ENCODE data around the gene CELF4. TPM values are rescaled to one million over a fixed set of nuclear protein-coding genes. Genes with fewer than 3 reads are reported as not detected.

Gene CELF4
- total RNA-seq, 6 donors from 2014 or later, result 0.15 to 1.4 (median 0.81) TPM; not detected in 1

DNA sequence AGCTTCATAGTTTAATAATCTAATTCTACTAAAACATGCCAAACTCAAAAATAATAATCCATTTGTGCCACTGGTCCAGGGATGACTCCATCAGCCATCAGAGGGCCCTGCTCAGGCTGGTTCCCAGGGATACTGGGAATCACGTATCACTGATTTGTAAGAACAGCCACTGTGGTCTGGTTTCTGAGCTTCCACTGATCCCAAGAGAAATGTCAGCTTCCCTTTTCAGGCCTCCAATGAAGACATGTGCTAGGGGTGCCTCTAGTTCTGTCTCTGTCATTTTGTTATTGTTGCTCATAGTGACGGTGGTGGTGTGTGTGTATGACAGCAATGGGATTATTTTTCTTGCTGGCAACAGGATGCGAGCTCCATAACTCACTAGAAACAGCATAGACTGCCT lies 83.2 kb downstream of the CELF4 start:
- H3K9me3 ChIP-seq, result no peaks in the 10 kb centered on the region
- H3K27me3 ChIP-seq, result peaks cover 0 to 17% (median 6%) of the 10 kb centered on the region in 4 donors
- H3K27ac ChIP-seq, result no peak overlapping the region
- ATAC-seq (ENCODE audit: low FRiP score in 2 of 2) (no peak), DNase-seq (no peak)
- no peaks in the 10 kb centered on the region for H3K36me3 ChIP-seq
- WGBS, 2 donors, result 38 to 67% methylated on average over 2 to 3 of the region's 3 CpGs
- TF ChIP-seq, protein P1, sequence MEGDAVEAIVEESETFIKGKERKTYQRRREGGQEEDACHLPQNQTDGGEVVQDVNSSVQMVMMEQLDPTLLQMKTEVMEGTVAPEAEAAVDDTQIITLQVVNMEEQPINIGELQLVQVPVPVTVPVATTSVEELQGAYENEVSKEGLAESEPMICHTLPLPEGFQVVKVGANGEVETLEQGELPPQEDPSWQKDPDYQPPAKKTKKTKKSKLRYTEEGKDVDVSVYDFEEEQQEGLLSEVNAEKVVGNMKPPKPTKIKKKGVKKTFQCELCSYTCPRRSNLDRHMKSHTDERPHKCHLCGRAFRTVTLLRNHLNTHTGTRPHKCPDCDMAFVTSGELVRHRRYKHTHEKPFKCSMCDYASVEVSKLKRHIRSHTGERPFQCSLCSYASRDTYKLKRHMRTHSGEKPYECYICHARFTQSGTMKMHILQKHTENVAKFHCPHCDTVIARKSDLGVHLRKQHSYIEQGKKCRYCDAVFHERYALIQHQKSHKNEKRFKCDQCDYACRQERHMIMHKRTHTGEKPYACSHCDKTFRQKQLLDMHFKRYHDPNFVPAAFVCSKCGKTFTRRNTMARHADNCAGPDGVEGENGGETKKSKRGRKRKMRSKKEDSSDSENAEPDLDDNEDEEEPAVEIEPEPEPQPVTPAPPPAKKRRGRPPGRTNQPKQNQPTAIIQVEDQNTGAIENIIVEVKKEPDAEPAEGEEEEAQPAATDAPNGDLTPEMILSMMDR (IDR thresholded peaks at IDR 0.05), result no peak
- TF ChIP-seq EP300 (IDR thresholded peaks at IDR 0.05) (no peak), POLR2A (IDR thresholded peaks at IDR 0.05) (no peak), POLR2AphosphoS5 (IDR thresholded peaks at IDR 0.05) (no peak)
- H3K4me3 ChIP-seq, result no peak overlapping the region
- H3K4me1 ChIP-seq, result peaks cover 6 to 11% (median 7%) of the 10 kb centered on the region in 4 donors

DNA sequence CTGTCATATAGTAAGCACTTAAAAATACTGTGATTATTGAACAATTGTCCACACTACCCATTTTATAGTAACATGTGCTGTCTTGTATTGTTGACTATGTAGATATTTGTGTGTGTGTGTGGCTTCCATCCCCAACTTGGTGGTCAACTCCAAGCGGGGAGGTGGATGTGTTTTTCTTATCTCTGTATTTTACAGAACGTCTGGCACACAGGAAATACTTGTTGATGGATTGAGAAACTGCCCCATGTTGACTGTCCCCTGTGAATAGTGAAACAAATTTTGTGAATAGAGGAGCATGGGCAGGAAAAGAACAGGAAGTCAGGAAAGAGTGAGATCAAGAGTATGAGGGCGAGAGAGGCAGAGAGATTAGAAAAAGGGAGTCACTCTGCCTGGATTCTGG lies 83.6 kb downstream of the CELF4 start:
- Histone ChIP-seq H3K27me3 (peaks cover 0 to 16% (median 6%) of the 10 kb centered on the region in 4 donors), H3K4me3 (no peak overlapping the region), H3K4me1 (peaks cover 6 to 11% (median 7%) of the 10 kb centered on the region in 4 donors), H3K9me3 (no peaks in the 10 kb centered on the region), H3K36me3 (no peaks in the 10 kb centered on the region), H3K27ac (no peak overlapping the region)
- ATAC-seq (ENCODE audit: low FRiP score in 2 of 2), result no peak
- 15 to 24% methylated on average over 3 of the region's 3 CpGs for WGBS, 2 donors
- no peak for DNase-seq
- no peak for TF ChIP-seq POLR2AphosphoS5 (IDR thresholded peaks at IDR 0.05)
- no peak for TF ChIP-seq POLR2A (IDR thresholded peaks at IDR 0.05)
- no peak for TF ChIP-seq EP300 (IDR thresholded peaks at IDR 0.05)
- TF ChIP-seq, protein P1 (IDR thresholded peaks at IDR 0.05), result no peak

DNA sequence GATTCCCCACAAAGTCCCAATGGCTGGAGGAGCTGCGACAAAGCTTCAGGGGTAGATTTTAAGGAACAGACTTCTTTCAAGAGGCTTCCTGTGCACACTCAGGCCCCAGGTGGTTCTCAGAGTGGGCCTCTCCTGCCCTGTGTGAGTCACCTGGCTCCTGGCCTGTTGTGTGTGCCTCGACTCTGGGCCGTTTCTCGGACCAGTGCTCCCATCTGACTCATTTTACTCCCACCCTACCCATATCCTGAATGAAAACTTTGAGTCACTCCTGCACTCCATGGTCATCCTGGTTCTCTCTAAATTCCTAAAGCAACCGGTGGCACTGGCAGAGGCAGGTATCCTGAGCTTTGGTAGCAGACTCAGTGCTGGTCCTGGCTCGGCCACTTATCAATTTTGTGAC lies 84.1 kb downstream of the CELF4 start:
- peaks cover 6 to 11% (median 7%) of the 10 kb centered on the region in 4 donors for H3K4me1 ChIP-seq
- H3K4me3 ChIP-seq, result no peak overlapping the region
- H3K9me3 ChIP-seq, result no peaks in the 10 kb centered on the region
- H3K27ac ChIP-seq, result no peak overlapping the region
- H3K36me3 ChIP-seq, result no peaks in the 10 kb centered on the region
- no peak for TF ChIP-seq POLR2A (IDR thresholded peaks at IDR 0.05)
- no peak for TF ChIP-seq EP300 (IDR thresholded peaks at IDR 0.05)
- TF ChIP-seq, protein P1 (IDR thresholded peaks at IDR 0.05), result no peak
- no peak for TF ChIP-seq POLR2AphosphoS5 (IDR thresholded peaks at IDR 0.05)
- DNase-seq (no peak), ATAC-seq (ENCODE audit: low FRiP score in 2 of 2) (no peak)
- 73 to 94% methylated on average over 4 to 6 of the region's 6 CpGs for WGBS, 2 donors
- peaks cover 0 to 16% (median 6%) of the 10 kb centered on the region in 4 donors for H3K27me3 ChIP-seq

DNA sequence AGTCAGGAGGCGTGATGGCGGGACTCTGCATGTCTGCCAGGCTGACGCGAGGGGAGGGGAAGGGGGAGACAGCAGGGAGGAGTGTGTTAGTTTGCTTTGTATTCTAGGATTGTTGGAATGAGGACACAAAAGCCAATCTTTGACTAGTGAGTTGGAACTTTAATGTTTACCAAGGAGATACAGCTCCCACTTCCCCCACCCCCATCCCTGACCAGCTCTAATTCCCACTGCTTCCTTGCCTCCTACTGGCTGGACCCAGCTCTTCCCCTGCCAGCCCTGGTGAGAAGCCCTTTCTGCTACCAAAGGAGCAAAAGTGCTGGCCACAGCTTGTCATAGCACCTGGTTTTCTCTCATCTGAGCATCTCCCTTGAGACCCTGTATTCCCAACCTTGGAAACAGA lies 84.5 kb downstream of the CELF4 start:
- Histone ChIP-seq H3K27ac (no peak overlapping the region), H3K36me3 (no peaks in the 10 kb centered on the region), H3K9me3 (no peaks in the 10 kb centered on the region), H3K4me1 (peaks cover 6 to 11% (median 7%) of the 10 kb centered on the region in 4 donors), H3K27me3 (peaks cover 0 to 16% (median 6%) of the 10 kb centered on the region in 4 donors), H3K4me3 (no peak overlapping the region)
- ATAC-seq (ENCODE audit: low FRiP score in 2 of 2), result no peak
- TF ChIP-seq, protein P1 (IDR thresholded peaks at IDR 0.05), result no peak
- TF ChIP-seq POLR2AphosphoS5 (IDR thresholded peaks at IDR 0.05), result no peak
- no peak for TF ChIP-seq EP300 (IDR thresholded peaks at IDR 0.05)
- no peak for TF ChIP-seq POLR2A (IDR thresholded peaks at IDR 0.05)
- DNase-seq, result no peak
- 51 to 52% methylated on average over 4 of the region's 4 CpGs for WGBS, 2 donors

DNA sequence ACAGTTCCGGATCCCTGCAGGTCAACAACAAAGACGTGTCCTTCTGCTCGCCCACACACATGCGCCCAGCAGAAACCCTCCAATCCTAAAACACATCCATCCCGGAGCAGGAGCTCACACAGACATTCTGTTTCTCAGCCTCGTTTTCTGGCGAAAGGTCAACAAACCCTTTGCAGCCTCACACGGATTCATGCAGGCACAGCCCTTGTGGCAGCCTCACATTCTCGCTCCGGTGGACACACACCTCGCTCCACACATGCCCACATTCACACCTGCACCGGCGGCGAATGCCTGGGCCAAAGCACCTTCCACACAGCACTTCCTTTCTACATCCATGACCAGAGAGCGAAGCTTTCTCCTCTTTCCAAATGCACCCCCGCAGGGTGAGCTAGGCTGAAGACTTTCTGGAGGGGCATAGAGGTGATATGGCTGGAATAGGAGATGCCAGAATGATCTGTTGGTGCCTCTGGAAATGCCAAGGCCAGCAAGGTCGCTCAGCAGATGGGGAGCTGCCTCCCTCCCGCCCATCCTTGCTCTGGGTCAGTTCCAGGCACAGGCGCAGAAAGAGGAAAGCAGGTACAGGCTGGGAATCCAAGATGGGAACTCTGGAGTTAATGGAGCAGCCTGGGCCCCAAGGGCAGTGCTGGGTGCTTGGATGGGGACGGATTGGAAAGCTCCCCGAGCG lies 88.8 kb downstream of the CELF4 start:
- Histone ChIP-seq H3K4me1 (no peaks in the 10 kb centered on the region), H3K27ac (no peak overlapping the region), H3K9me3 (no peaks in the 10 kb centered on the region), H3K27me3 (no peaks in the 10 kb centered on the region), H3K36me3 (no peaks in the 10 kb centered on the region), H3K4me3 (no peak overlapping the region)
- ATAC-seq (ENCODE audit: low FRiP score in 2 of 2) (no peak), DNase-seq (no peak)
- 61 to 69% methylated on average over 19 to 22 of the region's 22 CpGs for WGBS, 2 donors
- TF ChIP-seq, protein P1 (IDR thresholded peaks at IDR 0.05), result no peak
- TF ChIP-seq POLR2A (IDR thresholded peaks at IDR 0.05) (no peak), POLR2AphosphoS5 (IDR thresholded peaks at IDR 0.05) (no peak), EP300 (IDR thresholded peaks at IDR 0.05) (no peak)

Measured in upper lobe of left lung (tissue), 6 donors.